Esophagus squamous epithelium (tissue), 4 donors: ENCODE data around the gene ROR1.

Experiments
- POLR2A ChIP-seq, 4 donors: fragments of 450-650 bp; IDR thresholded peaks; one replicate each; pipeline ENCODE4 v1.6.1; 2017; ENCODE audit warnings: antibody characterized with exemption in 4 of 4, mild to moderate bottlenecking in 4 of 4, moderate library complexity in 3 of 4
- TF ChIP-seq, protein P1 (sequence below), 6 experiments: fragments of 450-650 bp in 4 of 6; fragments of 200-600 bp in 2 of 6; sonication (generic) in 2 of 6; IDR thresholded peaks; one replicate each; pipeline ENCODE4 v1.5.1; 2016 to 2019; ENCODE audit warnings: antibody characterized with exemption in 6 of 6, mild to moderate bottlenecking in 4 of 6, moderate library complexity in 4 of 6

GRCh38 chr1:63836374-63836773 is 62.6 kb downstream of the ROR1 start:
- TF ChIP-seq, protein P1, sequence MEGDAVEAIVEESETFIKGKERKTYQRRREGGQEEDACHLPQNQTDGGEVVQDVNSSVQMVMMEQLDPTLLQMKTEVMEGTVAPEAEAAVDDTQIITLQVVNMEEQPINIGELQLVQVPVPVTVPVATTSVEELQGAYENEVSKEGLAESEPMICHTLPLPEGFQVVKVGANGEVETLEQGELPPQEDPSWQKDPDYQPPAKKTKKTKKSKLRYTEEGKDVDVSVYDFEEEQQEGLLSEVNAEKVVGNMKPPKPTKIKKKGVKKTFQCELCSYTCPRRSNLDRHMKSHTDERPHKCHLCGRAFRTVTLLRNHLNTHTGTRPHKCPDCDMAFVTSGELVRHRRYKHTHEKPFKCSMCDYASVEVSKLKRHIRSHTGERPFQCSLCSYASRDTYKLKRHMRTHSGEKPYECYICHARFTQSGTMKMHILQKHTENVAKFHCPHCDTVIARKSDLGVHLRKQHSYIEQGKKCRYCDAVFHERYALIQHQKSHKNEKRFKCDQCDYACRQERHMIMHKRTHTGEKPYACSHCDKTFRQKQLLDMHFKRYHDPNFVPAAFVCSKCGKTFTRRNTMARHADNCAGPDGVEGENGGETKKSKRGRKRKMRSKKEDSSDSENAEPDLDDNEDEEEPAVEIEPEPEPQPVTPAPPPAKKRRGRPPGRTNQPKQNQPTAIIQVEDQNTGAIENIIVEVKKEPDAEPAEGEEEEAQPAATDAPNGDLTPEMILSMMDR (IDR thresholded peaks at IDR 0.05) = no peak
- TF ChIP-seq POLR2A (IDR thresholded peaks at IDR 0.05) = no peak
